Measurements from ENCODE around the gene RPS2.
A peak's percentile ranks its signal among the peaks of the same experiment; 100 is the strongest.

RPS2 gene

DNA sequence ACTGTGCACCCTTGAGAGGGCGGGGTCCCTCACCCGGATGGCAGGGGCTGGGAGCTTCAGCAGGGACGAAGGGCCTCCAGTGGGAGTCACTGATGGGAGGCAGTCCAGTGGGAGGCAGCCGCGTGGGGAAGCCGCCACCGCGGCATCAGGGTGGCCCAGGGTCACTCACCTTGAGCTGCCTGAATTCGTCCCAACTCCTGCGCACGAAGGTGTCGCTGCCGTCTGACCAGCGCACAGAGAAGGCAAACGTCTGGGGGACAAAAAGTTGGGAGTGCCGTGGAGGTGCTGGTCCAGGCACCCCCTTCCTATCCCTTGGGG lies 16.1 kb upstream of the RPS2 start:
- DNase-seq = no peak

- no peak for DNase-seq
These were observed 15.6 kb upstream of the RPS2 start for GRCh38 chr16:1980030-1980769.

DNA sequence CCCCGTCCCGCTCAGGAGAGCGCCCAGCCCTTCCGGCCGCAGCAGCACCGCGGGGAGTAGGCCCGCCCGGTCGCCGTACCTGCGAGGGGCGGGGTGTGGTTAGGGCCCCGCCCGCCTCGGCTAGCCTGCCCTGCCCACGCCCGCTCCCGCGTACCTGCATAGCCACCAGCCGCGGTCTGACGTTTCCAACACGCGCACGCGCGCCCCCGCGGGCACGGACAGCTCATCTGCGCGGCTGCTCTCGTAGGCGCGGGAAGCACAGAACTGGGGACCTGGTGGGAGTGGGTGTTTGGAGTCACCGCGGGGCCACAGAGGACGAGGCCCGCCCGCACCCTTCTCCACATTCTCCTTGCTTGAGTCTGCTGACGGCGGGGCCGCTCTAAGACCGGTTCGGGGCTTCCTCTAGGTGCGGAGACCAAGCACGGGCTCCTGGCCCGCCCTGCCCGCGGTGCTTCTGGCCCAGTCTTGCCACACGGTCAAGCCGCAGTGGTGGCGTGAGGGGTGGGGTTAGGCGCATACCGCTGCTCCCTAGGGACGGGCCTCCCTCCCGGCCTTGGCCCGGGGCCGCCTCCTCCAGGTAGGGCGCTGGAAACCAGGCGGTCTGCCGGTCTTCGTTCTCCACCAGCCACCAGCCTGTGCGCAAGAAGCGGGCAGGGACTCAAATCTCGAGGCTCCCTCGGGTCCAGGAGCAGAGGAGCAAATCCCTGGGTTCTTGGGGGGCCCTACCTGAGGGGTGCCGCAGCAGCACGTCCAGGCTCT lies 14.8 kb upstream of the RPS2 start:
- no peak for DNase-seq

DNA sequence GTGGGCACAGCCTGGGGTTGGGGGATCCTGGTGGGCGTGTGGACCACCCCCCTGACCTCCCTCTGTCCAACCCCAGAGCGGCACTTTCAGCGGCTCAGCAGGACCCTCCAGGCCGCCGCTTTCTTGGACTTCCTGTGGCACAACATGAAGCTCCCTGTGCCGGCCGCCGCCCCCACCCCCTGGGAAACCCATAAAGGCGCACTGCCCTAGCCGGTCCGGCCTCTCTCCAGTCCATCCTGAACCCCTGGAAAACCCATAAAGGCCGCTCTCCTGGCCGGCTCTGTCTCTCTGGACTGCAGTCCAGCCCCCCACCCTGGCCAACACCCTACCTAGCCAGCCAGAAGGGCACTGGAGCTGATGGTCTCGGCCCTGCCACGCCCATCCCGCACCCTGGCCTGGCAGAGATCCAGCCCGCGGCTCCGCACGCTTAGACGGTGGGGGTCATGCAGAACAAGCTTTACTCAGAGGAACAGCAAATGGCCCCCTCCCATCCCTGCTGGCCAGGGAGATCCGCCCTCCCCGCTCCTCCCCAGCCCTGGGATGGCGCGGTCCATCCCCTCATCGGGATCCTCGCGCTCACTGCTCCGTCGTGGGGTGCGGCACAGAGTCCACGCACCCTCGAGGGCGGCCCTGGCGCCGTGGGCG lies 14.0 kb upstream of the RPS2 start:
- no peak for DNase-seq

DNA sequence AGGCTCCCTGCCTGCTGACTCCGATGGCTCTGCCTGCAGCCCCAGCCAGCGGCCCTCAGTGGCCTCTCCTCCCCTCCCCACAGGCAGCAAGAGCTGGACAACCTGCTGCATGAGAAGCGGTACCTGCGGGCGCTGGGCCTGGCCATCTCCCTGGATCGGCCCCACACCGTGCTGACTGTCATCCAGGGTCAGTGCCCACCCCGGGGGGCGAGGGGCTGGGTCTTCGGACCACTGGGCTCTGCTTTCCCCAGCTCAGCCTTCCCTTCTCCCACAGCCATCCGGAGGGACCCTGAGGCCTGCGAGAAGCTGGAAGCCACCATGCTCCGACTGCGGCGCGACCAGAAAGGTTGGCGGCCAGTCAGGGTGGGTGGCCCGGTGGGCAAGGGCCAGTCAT lies 13.2 kb upstream of the RPS2 start:
- DNase-seq = no peak

DNA sequence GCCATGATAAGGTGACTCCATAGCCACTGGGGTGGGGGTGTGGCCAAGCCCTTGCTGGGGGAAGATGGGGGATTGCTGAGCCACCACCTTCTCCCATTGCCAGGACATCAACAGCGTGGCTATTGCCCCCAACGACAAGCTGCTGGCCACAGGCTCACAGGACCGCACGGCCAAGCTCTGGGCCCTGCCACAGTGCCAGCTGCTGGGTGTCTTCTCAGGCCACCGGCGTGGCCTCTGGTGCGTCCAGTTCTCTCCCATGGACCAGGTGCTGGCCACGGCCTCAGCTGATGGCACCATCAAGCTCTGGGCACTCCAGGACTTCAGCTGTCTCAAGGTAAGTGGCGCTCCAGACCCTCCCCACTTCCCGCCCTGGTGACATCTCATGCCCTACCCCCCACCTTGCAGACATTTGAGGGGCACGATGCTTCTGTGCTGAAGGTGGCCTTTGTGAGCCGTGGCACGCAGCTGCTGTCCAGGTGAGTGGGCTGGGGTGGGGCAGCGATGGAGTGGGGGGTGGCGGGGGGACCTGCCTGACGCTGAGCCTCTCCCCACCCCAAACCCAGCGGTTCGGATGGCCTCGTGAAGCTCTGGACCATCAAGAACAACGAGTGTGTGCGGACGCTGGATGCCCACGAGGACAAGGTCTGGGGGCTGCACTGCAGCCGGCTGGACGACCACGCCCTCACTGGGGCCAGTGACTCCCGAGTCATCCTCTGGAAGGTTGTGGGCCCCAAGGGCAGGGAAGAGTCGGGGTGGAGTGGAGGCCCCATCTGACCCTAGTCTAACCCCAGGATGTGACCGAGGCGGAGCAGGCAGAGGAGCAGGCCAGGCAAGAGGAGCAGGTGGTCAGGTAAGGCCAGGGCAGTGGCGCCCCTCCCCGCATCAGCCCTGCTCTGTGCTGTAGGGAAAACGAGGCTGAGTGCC lies 12.6 kb upstream of the RPS2 start:
- DNase-seq = no peak

GRCh38 chr16:1976216-1976520 lies 11.5 kb upstream of the RPS2 start:
- no peak for DNase-seq

GRCh38 chr16:1975432-1976215 lies 11.0 kb upstream of the RPS2 start:
- DNase-seq = no peak

GRCh38 chr16:1974157-1975070 lies 9.8 kb upstream of the RPS2 start:
- DNase-seq = no peak

- no peak for DNase-seq
These were observed 9.0 kb upstream of the RPS2 start for GRCh38 chr16:1973461-1974156.

DNA sequence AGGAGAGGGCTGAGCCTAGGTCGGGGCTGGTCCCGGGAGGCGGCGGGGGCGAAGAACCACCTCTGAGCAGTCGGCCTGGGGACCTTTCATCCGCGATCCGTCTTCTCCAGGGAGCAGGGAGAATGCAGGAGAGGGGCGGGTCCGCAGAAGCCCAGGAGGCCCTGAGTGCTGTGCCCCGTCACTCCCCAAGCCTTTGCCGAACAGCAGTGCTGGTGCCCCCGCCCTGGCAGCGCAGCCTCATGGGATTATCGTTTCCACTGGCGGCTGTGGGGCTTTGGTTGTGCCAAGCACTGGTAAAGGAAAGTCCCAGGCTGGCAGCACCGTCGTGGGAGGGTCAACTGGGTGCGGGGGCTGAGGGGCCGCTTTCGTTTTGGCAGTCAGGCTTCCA lies 7.9 kb upstream of the RPS2 start:
- DNase-seq = no peak

- DNase-seq = peak; percentile 92 to 96 (median 95)
These were observed 7.3 kb upstream of the RPS2 start, which contains the start of gene TBL3 for GRCh38 chr16:1971796-1972489. TSS of gene TBL3 (plus strand) at chr16:1972053. CDS start at chr16:1972165, 112 bp downstream.

GRCh38 chr16:1968146-1968953 lies 3.7 kb upstream of the RPS2 start:
- DNase-seq = no peak

DNA sequence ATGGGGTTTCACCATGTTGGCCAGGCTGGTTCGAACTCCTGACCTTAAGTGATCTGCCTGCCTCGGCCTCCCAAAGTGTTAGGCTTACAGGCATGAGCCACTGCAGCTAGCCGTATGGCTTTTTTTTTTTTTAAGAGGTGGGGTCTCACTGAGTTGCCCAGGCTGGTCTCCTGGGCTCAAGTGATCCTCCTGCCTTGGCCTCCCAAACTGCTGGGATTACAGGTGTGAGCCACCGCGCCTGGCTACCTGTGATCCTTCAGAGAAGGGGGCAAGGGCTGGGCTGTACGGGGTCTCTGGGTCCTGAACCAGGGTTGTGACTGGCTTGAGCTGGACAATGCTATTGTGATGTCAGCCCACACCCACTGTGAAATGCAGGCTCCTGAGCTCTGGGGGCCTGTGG lies 1.8 kb upstream of the RPS2 start, which contains the start of gene RNF151:
RNF151 (plus strand) TSS at position 397 of the 400 bp plus-strand sequence. CDS start 26 bp downstream, outside the sequence.
- no peak for DNase-seq

DNA sequence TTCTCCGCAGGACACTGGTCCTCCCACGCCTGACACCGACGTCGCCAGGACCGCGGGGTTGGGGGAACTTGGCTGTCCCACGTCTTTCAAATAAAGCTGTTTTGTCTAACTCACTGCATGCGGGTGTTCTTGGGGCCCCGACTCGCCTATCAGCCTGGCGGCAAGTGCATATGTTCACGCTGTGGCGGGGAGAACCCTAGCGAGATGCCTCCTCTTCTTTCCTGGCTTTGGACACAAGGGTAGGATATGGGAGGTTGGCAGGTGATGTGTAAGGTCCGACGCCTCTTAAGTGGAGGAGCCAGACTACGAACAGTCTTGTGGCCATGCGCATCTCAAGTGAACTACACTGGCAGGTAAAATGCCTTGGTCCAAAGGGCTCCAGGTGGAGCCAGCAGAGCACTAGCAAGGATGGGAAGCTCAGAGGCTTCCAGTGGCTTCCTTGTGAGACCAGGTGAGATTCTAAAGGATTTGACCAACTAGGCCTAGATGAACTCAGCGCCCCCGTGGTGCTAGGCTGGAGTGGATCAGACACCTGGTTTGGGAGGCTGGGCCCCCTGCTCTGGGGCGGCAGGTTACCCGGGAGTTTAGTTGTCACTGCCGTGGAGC lies 873 bp upstream of the RPS2 start:
- DNase-seq = no peak

DNA sequence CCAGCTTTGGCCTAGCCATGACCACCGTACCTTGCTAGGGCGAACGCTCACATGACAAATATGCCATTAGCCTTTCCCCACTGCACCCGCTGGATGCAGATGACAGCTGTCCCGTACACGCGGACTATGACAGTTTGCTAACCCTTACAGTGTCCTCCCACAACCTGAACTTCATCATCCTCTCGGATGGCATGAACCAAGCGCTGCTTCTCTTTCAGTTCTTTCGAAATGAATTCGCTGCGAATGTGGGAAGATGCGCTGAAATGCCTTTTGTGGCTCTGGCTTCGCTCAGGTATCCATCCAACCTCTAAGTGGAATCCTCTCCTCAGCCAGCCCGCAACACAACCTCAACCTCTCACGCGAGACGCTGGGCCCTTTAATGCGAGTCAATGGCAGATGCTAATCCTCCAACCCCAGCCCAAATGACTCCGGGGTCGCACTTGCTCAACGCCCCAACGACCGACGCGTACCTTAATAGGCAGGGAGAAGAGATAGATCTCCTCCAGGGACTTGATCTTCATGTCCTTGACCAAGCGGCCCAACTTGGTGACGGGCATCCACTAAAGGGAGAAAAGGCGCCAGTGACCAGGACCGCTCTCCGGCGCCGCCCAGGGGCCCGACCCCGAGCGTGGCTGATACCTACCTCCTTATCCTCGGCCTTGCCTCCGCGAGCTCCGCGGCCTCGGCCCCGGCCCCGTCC lies 670 bp downstream of the RPS2 start:
- peak in 2 of 4 experiments; percentile 31 to 32 for DNase-seq

Data from activated naive CD4-positive, alpha-beta T cell (primary cell).